Endothelial cell of umbilical vein (primary cell): ENCODE measurements around the gene SSBP3.

Source experiments
- EZH2 ChIP-seq: IDR thresholded peaks from 2 replicates; pipeline ENCODE4 v1.6.1; 2012; ENCODE audit warnings: borderline replicate concordance, low read depth, mild to moderate bottlenecking, moderate library complexity, low read length, inconsistent platforms; ENCODE audit not compliant: severe bottlenecking
- FOS ChIP-seq: IDR thresholded peaks from 2 replicates; pipeline ENCODE4 v1.6.1; 2011; ENCODE audit warnings: mild to moderate bottlenecking, low read length, moderate library complexity, borderline replicate concordance; ENCODE audit not compliant: insufficient read depth
- GATA2 ChIP-seq: IDR thresholded peaks from 2 replicates; pipeline ENCODE4 v1.7.0; 2011; ENCODE audit warnings: low read depth, mild to moderate bottlenecking, moderate library complexity, mixed read lengths, low read length; ENCODE audit not compliant: insufficient read length, insufficient read depth
- JUN ChIP-seq: IDR thresholded peaks from 2 replicates; pipeline ENCODE4 v1.6.1; 2011; ENCODE audit warnings: borderline replicate concordance, low read depth; ENCODE audit not compliant: insufficient read length, insufficient read depth
- MAX ChIP-seq: IDR thresholded peaks from 2 replicates; pipeline ENCODE4 v1.6.1; 2011; ENCODE audit not compliant: insufficient read depth, insufficient read length
- MYC ChIP-seq: IDR thresholded peaks from one replicate; pipeline ENCODE4 v1.6.1; 2011; ENCODE audit warnings: mild to moderate bottlenecking, low read depth, low read length
- POLR2A ChIP-seq: IDR thresholded peaks from 2 replicates; pipeline ENCODE4 v1.6.1; 2012; ENCODE audit warnings: low read depth, mild to moderate bottlenecking, control low read depth, low read length
- POLR2AphosphoS5 ChIP-seq: IDR thresholded peaks from 2 replicates; pipeline ENCODE4 v1.6.1; 2012; ENCODE audit warnings: low read depth, mild to moderate bottlenecking, control low read depth, low read length, moderate library complexity; ENCODE audit not compliant: insufficient read depth
- TF ChIP-seq, protein P1 (sequence below), 2 donors: IDR thresholded peaks; 1 replicate in 1 of 2; 2 replicates in 1 of 2; pipeline ENCODE4 v1.5.1; 2011; ENCODE audit warnings: low read length in 2 of 2, mild to moderate bottlenecking in 2 of 2, moderate library complexity in 2 of 2, control low read depth in 1 of 2, inconsistent platforms in 1 of 2, low read depth in 1 of 2; ENCODE audit not compliant: insufficient read depth in 1 of 2; ENCODE audit errors: extremely low read depth in 1 of 2

GRCh38 chr1:54207287-54207686 is 198.9 kb downstream of the SSBP3 start:
- TF ChIP-seq POLR2AphosphoS5: no peak
- TF ChIP-seq, protein P1, sequence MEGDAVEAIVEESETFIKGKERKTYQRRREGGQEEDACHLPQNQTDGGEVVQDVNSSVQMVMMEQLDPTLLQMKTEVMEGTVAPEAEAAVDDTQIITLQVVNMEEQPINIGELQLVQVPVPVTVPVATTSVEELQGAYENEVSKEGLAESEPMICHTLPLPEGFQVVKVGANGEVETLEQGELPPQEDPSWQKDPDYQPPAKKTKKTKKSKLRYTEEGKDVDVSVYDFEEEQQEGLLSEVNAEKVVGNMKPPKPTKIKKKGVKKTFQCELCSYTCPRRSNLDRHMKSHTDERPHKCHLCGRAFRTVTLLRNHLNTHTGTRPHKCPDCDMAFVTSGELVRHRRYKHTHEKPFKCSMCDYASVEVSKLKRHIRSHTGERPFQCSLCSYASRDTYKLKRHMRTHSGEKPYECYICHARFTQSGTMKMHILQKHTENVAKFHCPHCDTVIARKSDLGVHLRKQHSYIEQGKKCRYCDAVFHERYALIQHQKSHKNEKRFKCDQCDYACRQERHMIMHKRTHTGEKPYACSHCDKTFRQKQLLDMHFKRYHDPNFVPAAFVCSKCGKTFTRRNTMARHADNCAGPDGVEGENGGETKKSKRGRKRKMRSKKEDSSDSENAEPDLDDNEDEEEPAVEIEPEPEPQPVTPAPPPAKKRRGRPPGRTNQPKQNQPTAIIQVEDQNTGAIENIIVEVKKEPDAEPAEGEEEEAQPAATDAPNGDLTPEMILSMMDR (IDR thresholded peaks at IDR 0.05; ENCODE audit: extremely low read depth in 1 of 2, insufficient read depth in 1 of 2, low read depth in 1 of 2, low read length in 2 of 2): no peak
- TF ChIP-seq MAX: no peak
- no peak for TF ChIP-seq EZH2
- no peak for TF ChIP-seq POLR2A
- no peak for TF ChIP-seq GATA2
- TF ChIP-seq FOS: peak; percentile 65
- no peak for TF ChIP-seq MYC
- TF ChIP-seq JUN: peak; percentile 3
